Stimulated activated CD8-positive, alpha-beta memory T cell treated with anti-CD3 and anti-CD28 coated beads, Interleukin-12 subunit alpha, Interleukin-12 subunit beta, amount 100 ng/mL, for 24 hours (primary cell): Measurements from ENCODE around the gene GPR85.
"Not testable (repeated sequence)": the region's sequence is repeated elsewhere in the genome, so short reads cannot be mapped to it uniquely, and the experiment has no call there.

Source experiments
- DNase-seq: peaks from one replicate; pipeline ENCODE4 v3.0.0-alpha.2; 2020; ENCODE audit errors: extremely low read depth

Gene GPR85

DNA sequence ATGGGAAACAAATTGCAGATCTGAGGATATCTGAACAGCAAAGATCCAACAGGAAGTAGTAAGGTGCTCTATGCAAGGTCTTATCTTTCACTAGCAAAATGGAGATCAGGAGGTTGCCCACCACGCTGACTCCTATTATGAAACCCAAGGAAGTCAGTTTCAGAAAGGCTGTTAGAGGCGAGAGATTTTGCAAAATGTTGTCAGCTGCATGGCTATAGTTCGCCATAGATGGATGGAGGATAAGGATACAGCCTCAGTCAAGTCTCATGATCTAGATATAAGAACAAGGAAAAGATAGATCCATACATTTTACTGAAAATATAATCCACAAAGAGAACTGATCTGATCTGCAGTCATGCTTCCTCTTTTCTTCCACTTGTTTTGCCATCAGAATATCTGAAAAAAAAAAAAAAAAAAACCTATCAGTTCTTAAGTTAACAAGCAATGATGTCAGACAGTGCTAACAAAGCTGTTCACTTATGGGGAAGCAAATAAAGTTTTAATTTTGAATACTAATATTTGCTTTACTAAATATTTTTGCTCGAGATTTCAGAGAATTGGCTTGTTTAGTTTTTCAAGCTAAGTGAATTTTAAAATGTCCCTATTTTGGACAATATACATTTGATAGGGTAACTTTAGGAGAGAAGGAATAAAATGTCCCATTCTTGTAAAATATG is 2.0 kb downstream of the GPR85 start:
- DNase-seq = no peak

DNA sequence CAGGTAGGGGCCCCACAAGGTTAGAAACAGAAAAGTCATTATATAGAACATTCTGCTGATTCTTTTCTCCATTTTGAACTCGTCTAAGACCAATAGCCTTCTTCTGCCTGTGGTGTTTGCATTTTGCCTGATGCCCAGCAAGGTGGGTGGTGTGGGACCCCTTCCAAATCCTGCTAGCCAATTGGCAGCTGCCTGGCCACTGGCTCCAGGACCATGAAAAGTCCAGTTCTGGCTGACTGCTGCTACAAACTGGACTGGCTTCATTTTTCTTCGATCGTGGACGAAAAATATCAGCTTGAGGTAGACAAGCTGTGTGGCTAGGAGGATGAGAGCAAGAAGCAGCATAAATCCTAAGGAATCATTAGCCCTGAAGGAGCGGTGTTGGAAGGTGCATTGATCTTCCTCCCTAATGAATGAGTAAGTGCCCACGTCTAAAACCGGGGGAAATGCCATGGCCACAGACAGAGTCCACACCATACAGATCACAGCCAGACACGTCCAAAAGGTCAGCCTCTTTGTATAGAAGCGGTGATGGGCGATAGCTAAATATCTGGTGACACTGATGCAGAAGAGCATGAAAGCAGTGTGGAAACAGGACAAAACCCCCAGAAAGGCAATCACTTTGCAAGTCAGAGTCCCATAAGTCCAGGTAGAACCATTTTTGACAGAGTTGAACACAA is 2.7 kb downstream of the GPR85 start:
- DNase-seq = no peak

DNA sequence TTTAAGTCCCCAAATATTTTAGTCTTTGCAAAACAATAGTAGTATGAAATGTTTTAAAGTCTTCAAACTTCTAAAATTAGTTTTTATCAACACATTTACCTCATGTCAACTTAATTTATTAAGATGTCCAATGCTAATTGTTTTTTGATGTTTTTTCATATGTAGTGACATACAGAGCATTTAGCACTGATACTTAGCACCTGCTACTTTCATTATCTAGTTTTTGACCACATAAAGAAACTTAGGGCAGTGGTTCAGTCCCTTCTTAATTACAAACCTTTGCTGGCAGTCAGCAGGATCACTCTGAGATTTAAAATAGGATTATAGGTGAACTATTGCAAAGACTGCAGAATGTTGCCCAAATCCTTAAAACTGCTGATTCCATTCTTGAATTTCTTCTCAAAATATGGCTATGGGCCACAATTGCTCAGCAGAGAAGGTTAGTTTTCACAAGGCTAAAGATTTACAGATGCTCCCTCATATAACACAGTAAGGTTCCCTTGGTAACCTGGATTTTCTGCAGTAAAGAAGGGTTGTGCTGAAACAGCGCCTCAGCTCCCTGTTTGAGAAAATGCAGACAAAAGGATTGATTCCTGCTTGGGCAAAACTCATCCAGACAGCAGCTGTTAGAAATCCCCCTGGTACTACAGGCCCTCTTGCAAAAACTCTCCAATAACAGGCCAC is 3.4 kb downstream of the GPR85 start:
- no peak for DNase-seq

DNA sequence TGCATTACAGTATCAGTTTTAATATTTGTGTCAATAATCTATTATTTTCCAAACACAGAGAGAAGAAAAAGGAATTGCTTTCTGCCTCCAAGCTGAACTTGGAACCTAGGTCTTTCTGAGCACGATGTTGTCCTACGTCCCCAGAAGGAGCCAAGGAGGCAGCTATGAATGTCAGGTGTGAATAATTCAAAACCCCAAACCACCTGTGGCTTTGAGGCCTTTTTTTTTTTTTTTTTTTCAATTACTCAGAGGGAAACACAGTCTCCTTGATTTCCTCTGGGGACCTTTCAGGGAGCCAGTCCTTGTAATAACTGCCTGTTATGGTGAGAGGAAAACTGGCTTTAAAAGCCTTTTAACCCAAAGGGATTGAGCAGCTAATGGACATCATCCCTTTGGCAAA is 8.3 kb downstream of the GPR85 start:
- DNase-seq = no peak

DNA sequence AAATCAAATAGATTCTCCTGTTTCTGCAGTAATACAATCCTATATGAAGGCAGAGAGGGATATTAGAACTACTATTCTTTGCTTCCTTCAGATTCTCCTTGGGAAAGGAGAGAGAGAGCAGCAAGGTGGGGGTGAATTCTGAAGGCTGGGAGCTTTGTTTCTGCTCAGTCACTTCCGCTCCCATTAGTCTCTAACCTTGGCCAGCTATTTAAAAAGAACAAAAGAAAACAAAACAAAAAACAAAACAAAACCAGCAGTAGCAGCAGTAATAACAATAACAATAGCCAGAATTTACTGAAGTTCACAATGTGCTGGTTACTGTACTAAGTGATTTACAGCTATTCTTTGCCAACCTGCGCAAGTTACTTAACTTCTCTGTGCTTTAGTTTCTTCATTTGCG is 9.9 kb downstream of the GPR85 start:
- DNase-seq = no peak

DNA sequence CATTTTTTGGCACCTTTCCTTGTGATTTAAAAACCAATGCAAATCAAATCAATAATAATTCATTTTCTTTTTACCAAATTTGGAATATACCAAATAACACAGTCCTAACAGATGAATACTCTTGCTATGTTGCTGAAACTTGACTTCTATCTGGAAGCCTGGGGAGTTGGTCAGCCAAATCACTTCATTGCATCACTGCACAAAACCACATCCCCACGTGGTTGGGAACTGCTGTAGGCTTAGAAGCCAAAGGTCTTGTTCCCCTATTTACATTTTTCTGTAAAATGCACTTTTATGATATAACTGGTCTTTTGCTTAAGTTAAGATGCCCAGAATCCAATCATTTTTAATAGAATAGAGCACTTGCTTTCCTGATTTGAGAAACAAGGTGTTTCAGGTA is 15.2 kb downstream of the GPR85 start:
- DNase-seq = no peak

DNA sequence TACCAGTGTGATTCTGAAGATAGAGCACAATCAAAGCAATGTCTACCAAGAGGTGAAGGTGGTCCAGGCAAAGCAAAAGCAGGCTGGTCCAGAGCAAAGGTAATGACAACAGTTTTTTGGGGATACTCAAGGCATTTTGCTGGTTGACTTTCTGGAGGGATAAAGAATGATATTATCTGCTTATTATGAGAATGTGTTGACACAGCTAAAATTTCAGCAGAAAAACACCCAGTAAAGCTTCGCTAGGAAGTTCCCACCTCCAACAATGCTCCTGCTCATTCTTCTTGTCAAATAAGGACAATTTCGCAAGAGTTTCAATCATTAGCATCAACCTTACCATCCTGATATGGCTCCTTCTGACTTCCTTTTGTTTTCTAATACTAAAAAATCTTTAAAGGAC is 24.1 kb downstream of the GPR85 start:
- DNase-seq = no peak

DNA sequence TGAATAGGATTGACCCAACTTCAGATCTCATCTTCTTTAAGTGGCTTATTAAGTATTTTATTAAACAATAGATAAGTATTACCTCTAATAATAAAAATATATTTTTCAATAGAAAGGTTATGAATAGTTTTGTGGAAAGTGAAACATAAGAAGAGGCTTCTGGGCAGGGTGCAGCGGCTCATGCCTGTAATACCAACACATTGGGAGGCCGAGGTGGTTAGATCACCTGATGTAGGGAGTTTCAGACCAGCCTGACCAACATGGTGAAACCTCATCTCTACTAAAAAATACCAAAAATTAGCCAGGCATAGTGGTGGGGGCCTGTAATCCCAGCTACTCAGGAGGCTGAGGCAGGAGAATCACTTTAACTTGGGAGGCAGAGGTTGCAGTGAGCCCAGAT is 26.5 kb downstream of the GPR85 start:
- no peak for DNase-seq

DNA sequence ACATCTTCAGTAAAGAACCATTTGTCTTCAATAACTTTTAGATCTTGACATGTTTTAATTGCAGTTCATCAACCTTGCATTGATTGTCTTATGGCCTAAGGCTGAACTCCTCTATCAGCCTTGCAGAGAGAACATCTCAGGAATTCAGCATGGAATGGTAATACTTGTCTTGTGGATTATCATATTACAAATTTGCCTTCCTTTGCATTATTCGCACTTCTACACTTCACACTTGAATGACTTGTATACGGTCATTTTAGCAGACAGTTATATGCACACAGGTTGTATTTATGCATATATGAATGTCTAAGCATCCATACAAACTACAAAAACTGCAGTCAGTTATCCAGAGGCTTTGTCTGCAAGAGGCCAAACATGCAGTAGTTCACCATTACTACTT is 31.7 kb downstream of the GPR85 start:
- DNase-seq = no peak

DNA sequence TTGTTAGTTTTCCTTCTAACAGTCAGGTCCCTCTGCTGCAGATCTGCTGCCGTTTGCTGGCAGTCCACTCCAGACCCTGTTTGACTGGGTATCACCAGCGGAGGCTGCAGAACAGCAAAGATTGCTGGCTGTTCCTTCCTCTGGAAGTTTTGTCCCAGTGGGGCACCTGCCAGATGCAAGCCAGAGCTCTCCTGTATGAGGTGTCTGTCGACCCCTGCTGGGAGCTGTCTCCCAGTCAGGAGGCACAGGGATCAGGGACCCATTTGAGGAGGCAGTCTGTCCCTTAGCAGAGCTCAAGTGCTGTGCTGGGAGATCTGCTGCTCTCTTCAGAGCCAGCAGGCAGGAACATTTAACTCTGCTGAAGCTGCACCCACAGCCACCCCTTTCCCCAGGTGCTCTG is 32.4 kb downstream of the GPR85 start:
- not testable (repeated sequence) for DNase-seq

DNA sequence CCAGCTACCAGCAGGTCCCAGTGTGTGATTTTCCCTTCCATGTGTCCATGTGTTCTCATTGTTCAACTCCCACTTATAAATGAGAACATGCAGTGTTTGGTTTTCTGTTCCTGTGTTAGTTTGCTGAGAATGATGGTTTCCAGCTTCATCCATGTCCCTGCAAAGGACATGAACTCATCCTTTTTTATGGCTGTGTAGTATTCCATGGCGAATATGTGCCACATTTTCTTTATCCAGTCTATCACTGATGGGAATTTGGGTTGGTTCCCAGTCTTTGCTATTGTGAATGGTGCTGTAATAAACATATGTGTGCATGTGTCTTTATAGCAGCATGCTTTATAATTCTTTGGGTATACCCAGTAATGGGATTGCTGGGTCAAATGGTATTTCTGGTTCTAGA is 37.4 kb downstream of the GPR85 start:
- not testable (repeated sequence) for DNase-seq

DNA sequence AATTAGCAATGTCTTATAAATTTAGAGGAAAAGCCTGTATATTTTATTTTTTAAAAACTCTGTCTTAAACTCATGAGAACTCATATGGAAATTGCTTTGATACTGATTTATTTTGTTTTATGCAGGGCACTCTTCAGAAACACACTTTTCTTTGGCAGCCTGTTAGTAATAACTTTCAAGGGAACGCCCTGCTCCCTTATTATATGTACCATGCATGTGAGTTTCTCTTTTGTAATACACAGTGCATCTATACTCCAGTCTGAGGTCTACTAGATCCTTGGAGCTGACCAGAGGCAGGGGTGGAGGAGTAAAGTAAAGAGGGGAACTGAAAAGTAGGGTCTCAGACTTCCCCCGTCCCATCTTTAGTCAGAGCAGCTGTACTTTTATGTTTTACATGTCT is 40.2 kb downstream of the GPR85 start:
- no peak for DNase-seq

DNA sequence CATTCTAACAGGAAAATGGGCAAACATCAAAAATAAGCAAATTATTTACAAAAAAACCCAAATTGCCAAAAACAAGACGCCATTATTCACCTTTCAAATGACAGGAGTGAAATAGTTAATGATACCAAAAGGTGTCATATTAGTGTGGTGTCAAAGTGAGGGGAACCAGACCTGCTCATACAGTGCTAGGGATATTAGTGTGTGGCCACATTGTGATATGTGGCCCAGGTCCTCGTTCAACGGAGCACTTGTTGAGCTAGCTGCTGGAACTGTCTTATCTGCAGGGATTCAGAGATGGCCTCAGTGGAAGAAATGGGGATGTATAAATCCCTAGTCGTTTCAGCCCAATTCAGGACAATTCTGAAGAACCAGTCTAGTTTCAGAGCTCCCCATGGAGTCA is 41.2 kb downstream of the GPR85 start:
- DNase-seq = no peak

DNA sequence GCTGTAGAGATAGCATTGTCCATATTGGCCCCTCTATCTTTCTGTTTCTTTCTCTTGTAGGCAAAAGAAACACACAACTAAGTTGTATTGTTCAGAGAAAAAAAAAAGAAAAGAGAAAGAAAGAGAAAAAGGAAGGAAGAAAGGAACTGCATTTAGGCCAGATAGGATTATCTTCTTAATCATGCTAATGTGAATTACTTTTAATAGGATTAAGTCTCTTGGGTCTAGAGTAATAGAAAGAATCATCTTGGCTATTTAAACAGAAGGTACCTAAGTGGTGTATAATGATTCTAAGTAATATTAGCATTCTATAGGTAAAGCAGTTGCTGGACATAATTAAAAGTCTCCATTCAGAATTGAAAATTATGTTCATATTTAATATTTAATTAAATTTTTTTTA is 42.2 kb downstream of the GPR85 start:
- DNase-seq = no peak

DNA sequence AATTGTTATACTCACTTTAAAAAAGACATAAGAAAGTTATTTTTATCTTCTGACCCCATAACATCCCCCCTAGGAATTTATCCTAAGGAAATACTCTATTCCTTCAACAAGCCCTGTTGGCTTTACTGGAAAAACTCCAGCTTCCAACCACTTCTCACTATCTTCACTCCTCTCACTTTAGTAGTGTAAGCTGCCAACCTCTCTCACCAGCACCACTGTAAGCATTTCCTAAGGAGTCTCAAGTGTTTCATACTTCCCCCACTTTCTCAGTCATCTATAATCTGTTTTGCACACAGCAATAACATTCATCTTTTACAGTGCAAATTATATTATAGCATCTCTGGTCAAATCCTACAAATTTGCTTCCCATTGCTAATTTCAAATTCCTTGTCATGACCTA is 45.8 kb downstream of the GPR85 start:
- no peak for DNase-seq

DNA sequence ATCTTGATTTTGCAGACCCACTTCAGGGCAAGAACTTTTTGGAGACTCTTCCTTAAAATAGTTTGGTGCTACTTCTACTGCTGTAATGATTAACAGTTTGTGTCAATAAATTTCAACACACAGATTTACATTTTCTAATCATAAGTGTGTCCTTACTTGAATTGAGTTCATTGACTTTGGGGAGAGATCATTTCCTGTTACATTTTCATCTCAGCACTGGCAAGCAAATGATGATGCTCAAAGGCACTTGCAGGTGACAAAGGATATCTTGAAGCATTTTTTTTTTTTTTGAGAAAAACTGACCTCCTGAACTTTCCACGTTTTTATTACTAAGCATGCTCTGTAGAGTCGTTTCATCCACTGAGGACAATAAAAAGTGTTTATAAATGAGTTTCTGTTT is 52.7 kb downstream of the GPR85 start:
- no peak for DNase-seq
